Cardiac septum (tissue), 1 donor: ENCODE data around the gene NEU1. TPM values are rescaled to one million over a fixed set of nuclear protein-coding genes. Genes with fewer than 3 reads are reported as not detected.
A peak's percentile ranks its signal among the peaks of the same experiment; 100 is the strongest.
"Not testable (repeated sequence)": the region's sequence is repeated elsewhere in the genome, so short reads cannot be mapped to it uniquely, and the experiment has no call there.

ENCODE experiments used
- DNase-seq: peaks from one replicate; pipeline ENCODE4 v3.0.0-alpha.2; 2020; ENCODE audit warnings: low spot score
- intact Hi-C: fragments of 100-400 bp; cut with DNase I; formaldehyde crosslinking; loops from one replicate; pipeline ENCODE4 v1.14.0; 2022
- long read RNA-seq: library from polyadenylated mRNA; unstranded; transcript quantifications from one replicate; pipeline ENCODE4 v2.0.0, GENCODE V29; 2021
- total RNA-seq: library from RNA; stranded (reverse); fragmentation: NEBNext Ultra II Directional; extraction: Animal tissue kit (Norgen Biotek cat#: 25700); gene quantifications from one replicate; pipeline ENCODE4 v1.2.1, GENCODE V29; 2021
- donor health status: DM: no; HTN: no; CAD: no.

The NEU1 gene
- 19.4 TPM for total RNA-seq
- long read RNA-seq, transcript NEU1-206 (6 exons, 2,045 nt): major isoform, 36 of 42 reads
- long read RNA-seq, partial matches to known transcripts: 5 of 42 reads
- long read RNA-seq, other reads (novel, unspliced or antisense): 1 of 42 reads

DNA sequence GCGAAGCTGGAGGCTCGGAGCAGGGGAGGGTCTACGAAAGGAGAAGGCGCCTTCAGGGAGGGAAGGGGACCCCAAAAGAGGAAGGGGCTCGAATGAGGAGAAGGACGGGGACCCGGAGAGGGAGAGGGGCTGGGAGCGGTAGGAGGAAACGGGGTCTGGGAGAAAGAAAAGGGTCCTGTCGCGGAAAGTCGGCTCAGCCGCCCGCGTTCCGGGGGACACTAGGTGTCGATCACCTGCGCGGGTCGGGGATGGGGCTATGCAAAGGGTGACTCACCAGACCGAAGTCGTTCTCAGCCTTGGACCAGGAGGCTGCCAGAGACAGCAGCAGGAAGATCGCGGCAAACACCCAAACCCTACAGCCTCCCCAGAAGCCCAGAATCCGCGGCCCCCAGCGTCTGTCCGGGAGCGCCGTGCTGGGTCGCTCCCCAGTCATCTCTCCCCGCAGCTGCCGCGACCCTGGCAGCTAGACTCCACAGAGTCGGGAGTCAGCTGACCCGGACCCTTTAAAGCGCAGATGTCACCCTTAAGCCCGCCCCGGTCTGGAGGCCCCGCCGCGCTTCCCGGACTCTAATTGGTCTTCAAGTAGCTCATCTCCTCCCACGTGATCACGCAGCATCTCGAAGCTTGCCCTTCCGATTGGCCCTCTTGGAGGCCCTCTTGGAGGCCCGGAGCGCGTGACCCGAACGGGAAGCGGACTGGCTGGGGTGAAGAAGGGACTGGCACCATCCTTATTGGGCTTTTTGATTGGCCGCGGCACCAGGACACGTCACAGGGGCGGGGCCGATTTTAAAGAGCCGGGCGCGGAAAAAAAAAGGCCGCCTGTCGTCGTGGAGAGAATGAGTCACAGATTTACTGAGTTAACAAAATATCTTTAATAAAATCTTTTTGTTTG is at the start of gene NEU1:
Gene NEU1 (minus strand): TSS at position 478 of the 892 bp plus-strand sequence. CDS start 45 bp downstream, at position 433.
- peak; percentile 100 for DNase-seq
- intact Hi-C loops: loop anchor here (2.0 to 10.0 kb wide), 3 partner anchors 28 to 178 kb away; partner anchors contain the start of genes EHMT2 and LY6G5C

DNA sequence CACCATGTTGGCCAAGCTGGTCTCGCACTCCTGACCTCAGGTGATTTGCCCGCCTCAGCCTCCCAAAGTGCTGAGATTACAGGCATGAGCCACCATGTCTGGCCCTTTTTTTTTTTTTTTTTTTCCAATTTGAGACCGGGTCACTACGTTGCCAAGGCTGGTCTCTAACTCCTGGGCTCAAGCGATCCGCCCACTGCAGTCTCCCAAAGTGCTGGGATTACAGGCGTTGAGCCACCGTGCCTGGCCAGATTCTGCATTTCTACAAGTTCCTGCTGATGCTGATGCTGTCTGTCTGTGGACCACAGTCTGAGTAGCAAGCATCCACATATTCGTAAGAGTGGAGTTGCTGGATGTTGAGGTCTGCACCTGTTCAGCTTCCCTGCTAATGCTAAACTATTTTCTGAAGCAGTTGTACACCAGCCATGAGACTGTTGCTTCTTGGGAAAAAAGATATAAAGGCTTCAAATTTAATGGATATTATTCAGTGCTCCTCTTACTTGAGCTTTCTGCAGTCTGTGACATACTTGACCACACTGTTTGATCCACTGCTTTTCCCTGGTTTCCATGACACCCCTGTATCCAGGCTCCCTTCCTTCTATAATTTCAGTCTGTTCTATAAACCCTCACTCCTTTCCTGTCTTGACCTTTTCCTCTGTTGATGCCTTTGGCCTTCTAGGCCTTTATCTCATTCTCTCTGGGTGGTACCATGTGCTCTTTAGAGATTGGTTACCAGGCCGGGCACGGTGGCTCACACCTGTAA is 49.4 kb upstream of the NEU1 start:
- intact Hi-C loops: no loop called here
- DNase-seq: no peak

- intact Hi-C loops, DNase-seq: not testable (repeated sequence)
Observed at GRCh38 chr6:31909298-31909697, 46.7 kb upstream of the NEU1 start.

GRCh38 chr6:31908791-31909190 is 46.2 kb upstream of the NEU1 start:
- intact Hi-C loops: no loop called here
- no peak for DNase-seq

DNA sequence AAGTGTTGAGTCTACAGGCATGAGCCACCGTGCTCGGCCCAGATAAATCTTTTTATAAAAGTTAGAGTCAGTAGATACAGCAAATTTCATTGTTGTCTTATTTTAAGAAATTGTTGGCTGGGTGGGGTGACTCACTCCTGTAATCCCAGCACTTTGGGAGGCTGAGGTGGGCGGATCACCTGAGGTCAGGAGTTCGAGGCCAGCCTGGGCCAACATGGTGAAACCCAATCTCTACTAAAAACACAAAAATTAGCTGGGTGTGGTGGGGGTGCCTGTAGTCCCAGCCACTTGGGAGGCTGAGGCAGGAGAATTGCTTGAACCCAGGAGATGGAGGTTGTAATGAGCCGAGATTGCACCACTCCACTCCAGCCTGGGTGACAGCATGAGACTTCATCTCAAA is 45.6 kb upstream of the NEU1 start:
- intact Hi-C loops, DNase-seq: not testable (repeated sequence)

GRCh38 chr6:31907158-31907813 is 44.7 kb upstream of the NEU1 start:
- intact Hi-C loops: no loop called here

DNA sequence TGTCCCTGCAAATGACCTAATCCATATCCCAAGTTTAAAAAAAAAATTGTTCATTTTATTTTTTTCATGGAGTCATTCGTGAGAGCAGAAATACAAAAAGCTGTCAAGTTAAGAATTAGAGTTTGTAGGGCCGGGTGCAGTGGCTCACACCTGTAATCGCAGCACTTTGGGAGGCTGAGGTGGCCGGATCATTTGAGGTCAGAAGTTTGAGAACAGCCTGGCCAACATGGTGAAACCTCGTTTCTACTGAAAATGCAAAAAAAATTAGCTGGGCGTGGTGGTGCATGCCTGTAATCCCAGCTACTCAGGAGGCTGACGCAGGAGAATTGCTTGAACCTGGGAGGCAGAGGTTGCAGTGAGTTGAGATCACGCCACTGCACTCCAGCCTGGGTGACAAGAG is 44.1 kb upstream of the NEU1 start:
- DNase-seq, intact Hi-C loops: not testable (repeated sequence)

More at GRCh38 chr6:31907158-31907813, 44.7 kb upstream of the NEU1 start:
- no peak for DNase-seq

GRCh38 chr6:31906122-31906521 is 43.5 kb upstream of the NEU1 start:
- DNase-seq: no peak
- intact Hi-C loops: no loop called here

- DNase-seq: no peak
- intact Hi-C loops: no loop called here
Observed at GRCh38 chr6:31905041-31905440, 42.4 kb upstream of the NEU1 start.

DNA sequence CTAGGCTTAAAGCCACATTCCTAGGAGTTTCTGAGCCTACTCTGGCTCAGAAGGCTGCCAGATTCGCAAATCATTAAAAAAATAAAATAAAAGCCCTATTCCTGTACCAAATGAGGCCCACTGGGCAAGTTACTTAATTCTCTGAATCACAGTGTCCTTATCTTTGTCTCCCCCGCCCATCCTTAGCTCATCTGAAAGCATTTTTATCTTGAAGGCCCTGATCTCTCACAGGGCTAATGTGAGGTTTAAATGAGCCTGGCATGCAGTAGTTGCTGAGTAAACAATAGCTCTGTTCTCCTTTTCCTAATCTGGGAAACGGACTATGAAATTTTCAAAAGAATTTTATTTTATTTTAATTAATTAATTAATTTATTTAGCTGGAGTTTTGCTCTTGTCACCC is 41.3 kb upstream of the NEU1 start:
- intact Hi-C loops: loop anchor here (5.0 kb wide), 1 partner anchor 48 kb away; no protein-coding TSS in a partner anchor
- DNase-seq: no peak

GRCh38 chr6:31901953-31902643 is 39.5 kb upstream of the NEU1 start, which contains the start of gene ZBTB12:
ZBTB12 (minus strand) TSS chr6:31902086; CDS start chr6:31901305, 781 bp downstream.
- intact Hi-C loops: loop anchor here (5.0 kb wide), 1 partner anchor 50 kb away; no protein-coding TSS in a partner anchor
- DNase-seq: peak; percentile 94

DNA sequence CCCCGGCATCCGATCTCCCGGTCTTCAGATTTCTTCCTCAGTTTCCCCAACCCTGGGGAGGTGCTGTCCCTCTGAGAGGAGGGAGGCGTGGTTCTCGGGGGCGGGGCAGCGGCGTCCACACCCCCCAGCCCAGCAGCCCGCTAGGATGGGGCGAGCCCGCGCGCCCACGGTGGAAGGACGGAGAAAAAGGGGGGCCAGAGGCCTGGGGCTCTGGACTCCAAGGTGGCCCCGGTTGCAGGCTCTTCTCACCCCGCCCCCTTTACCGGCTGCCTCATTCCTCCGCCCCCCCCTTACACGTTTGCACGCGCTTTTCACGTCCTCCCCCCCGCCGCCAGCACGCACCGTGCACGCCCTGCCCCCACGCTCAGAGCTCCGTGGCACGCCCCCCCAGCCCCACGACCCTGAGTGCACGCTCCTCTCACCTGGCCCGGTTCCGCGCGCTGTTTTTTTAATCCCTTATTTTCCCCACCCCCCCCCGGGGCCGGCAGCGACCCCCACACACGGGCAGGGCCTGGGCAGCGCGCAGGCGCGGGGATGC is 38.9 kb upstream of the NEU1 start:
- DNase-seq: peak; percentile 79
- intact Hi-C loops: loop anchor here (5.0 kb wide), 1 partner anchor 51 kb away; no protein-coding TSS in a partner anchor

DNA sequence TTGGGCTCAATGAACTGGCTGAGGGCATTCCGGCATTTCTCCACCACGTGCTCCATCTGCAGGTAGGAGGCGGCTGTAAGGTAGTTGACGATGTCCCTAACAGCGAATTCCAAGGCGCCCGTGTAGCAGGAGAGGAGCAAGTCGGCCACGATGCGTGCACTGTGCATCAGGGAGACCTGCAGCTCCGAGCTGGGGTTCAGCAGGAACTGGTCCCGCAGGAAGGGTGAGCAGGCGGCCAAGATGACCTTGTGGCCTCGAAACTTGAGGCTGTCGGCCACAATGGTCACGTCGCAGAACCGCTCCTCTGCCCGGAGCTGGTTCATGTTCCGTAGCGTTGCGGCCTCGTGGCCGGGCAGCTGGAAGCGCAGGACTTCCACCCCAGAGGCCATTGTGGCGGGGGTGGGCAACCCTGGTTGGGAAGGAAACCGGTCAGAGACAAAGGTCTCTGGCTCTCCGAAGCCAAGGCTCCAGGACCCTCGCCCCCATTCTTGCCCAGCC is 38.3 kb upstream of the NEU1 start:
- intact Hi-C loops: loop anchor here (5.0 kb wide), 1 partner anchor 51 kb away; no protein-coding TSS in a partner anchor
- no peak for DNase-seq

DNA sequence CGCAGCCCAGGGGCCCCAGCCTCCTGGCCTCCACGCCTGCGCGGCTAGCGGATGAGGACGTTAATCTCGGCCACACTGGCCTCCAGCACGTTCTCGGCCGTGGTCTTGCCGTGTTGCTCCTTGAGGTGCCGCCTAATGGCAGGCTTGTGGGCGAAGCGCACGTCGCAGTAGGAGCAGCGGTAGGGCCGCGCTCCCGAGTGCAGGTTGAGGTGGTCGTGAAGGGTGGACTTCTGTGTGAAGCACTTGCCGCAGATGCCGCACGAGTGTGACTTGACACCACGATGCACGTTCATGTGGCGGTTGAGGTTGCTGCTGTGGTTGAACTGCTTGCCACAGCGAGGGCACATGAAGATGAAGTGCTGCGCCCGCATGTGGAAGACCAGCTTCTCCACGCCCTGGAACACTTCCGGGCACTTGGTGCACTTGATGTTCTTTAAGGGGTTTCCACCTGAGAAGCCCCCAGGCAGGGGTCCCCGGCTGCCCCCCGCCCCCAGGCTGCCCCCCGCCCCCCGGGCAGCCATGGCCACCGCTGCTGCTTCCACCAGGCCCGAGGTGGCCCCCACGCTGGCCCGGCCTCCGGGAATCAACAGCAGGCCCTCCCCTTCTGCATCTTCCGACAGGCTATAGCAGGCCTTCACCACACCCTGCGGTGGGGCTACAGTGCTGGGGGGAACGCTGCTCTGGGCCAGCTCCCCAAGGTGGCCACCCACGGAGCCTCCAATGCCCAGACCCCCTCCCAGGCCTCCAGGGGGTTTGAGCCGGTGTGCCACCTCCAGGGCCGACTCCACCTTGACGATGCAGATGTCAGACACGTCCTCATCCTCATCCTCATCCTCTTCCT is 37.5 kb upstream of the NEU1 start:
- no peak for DNase-seq
- intact Hi-C loops: loop anchor here (5.0 kb wide), 2 partner anchors 52 to 218 kb away; partner anchors contain the start of gene LY6G5C

GRCh38 chr6:31899215-31899614 is 36.6 kb upstream of the NEU1 start:
- no peak for DNase-seq
- intact Hi-C loops: loop anchor here (5.0 kb wide), 1 partner anchor 217 kb away; the partner anchor contains the start of gene LY6G5C

- intact Hi-C loops: loop anchor here (5.0 kb wide), 1 partner anchor 216 kb away; the partner anchor contains the start of gene LY6G5C
Observed at GRCh38 chr6:31898383-31899011, 35.9 kb upstream of the NEU1 start.

More at GRCh38 chr6:31898383-31899011, 35.9 kb upstream of the NEU1 start:
- DNase-seq: no peak
